ENCODE results near the gene CCDC40. TPM values are rescaled to one million over a fixed set of nuclear protein-coding genes. Genes with fewer than 3 reads are reported as not detected.
A peak's percentile ranks its signal among the peaks of the same experiment; 100 is the strongest.

The CCDC40 gene
- total RNA-seq, 1 donor: 8.3 TPM

- H3K27me3 ChIP-seq (ENCODE audit: insufficient read depth, low read length): no peaks in the 10 kb centered on the region
- peak; percentile 80 for DNase-seq (ENCODE audit: insufficient read length, low spot score, missing footprints)
- no peak overlapping the region for H3K27ac ChIP-seq (ENCODE audit: low read depth, low read length)
- peaks cover 46% of the 10 kb centered on the region for H3K79me2 ChIP-seq (ENCODE audit: insufficient read depth, low read length)
- H3K4me1 ChIP-seq (ENCODE audit: insufficient read depth, low read length): peaks cover 9% of the 10 kb centered on the region
- no peak overlapping the region for H3K4me2 ChIP-seq (ENCODE audit: insufficient read depth, low read length)
- H2AFZ ChIP-seq (ENCODE audit: low read length): no peak overlapping the region
- no peaks in the 10 kb centered on the region for H3K9me3 ChIP-seq (ENCODE audit: low read depth, low read length)
- no peaks in the 10 kb centered on the region for H3K36me3 ChIP-seq (ENCODE audit: insufficient read depth, low read length)
- H3K4me3 ChIP-seq (ENCODE audit: insufficient read depth, low read length): no peak overlapping the region
- TF ChIP-seq CTCF (IDR thresholded peaks at IDR 0.05; ENCODE audit: extremely low read depth, low read depth, low read length): no peak
- peaks cover 30% of the 10 kb centered on the region for H4K20me1 ChIP-seq (ENCODE audit: insufficient read depth, low read length)
Observed at GRCh38 chr17:80023481-80024205, 12.8 kb upstream of the CCDC40 start.

- Histone ChIP-seq H3K4me1 (ENCODE audit: insufficient read depth, low read length) (peaks cover 16% of the 10 kb centered on the region), H3K27ac (ENCODE audit: low read depth, low read length) (no peak overlapping the region), H4K20me1 (ENCODE audit: insufficient read depth, low read length) (peaks cover 33% of the 10 kb centered on the region), H3K9me3 (ENCODE audit: low read depth, low read length) (no peaks in the 10 kb centered on the region), H3K4me2 (ENCODE audit: insufficient read depth, low read length) (no peak overlapping the region), H3K36me3 (ENCODE audit: insufficient read depth, low read length) (no peaks in the 10 kb centered on the region), H2AFZ (ENCODE audit: low read length) (no peak overlapping the region), H3K4me3 (ENCODE audit: insufficient read depth, low read length) (no peak overlapping the region), H3K27me3 (ENCODE audit: insufficient read depth, low read length) (no peaks in the 10 kb centered on the region), H3K79me2 (ENCODE audit: insufficient read depth, low read length) (peaks cover 46% of the 10 kb centered on the region)
- peak; percentile 30 for DNase-seq (ENCODE audit: insufficient read length, low spot score, missing footprints)
- no peak for TF ChIP-seq CTCF (IDR thresholded peaks at IDR 0.05; ENCODE audit: extremely low read depth, low read depth, low read length)
Observed at GRCh38 chr17:80024206-80024972, 12.1 kb upstream of the CCDC40 start.

GRCh38 chr17:80025140-80025539 lies 11.3 kb upstream of the CCDC40 start:
- Histone ChIP-seq H3K27me3 (ENCODE audit: insufficient read depth, low read length) (no peaks in the 10 kb centered on the region), H3K9me3 (ENCODE audit: low read depth, low read length) (no peaks in the 10 kb centered on the region), H2AFZ (ENCODE audit: low read length) (no peak overlapping the region), H4K20me1 (ENCODE audit: insufficient read depth, low read length) (peaks cover 40% of the 10 kb centered on the region), H3K27ac (ENCODE audit: low read depth, low read length) (no peak overlapping the region), H3K79me2 (ENCODE audit: insufficient read depth, low read length) (peaks cover 49% of the 10 kb centered on the region), H3K4me3 (ENCODE audit: insufficient read depth, low read length) (no peak overlapping the region), H3K4me2 (ENCODE audit: insufficient read depth, low read length) (no peak overlapping the region), H3K36me3 (ENCODE audit: insufficient read depth, low read length) (no peaks in the 10 kb centered on the region), H3K4me1 (ENCODE audit: insufficient read depth, low read length) (peaks cover 23% of the 10 kb centered on the region)
- no peak for TF ChIP-seq CTCF (IDR thresholded peaks at IDR 0.05; ENCODE audit: extremely low read depth, low read depth, low read length)
- peak; percentile 55 for DNase-seq (ENCODE audit: insufficient read length, low spot score, missing footprints)

GRCh38 chr17:80025796-80026195 lies 10.6 kb upstream of the CCDC40 start:
- DNase-seq (ENCODE audit: insufficient read length, low spot score, missing footprints): peak; percentile 36
- Histone ChIP-seq H2AFZ (ENCODE audit: low read length) (no peak overlapping the region), H3K36me3 (ENCODE audit: insufficient read depth, low read length) (no peaks in the 10 kb centered on the region), H3K79me2 (ENCODE audit: insufficient read depth, low read length) (peaks cover 56% of the 10 kb centered on the region), H3K27me3 (ENCODE audit: insufficient read depth, low read length) (no peaks in the 10 kb centered on the region), H3K4me1 (ENCODE audit: insufficient read depth, low read length) (peaks cover 23% of the 10 kb centered on the region), H3K27ac (ENCODE audit: low read depth, low read length) (no peak overlapping the region), H3K4me2 (ENCODE audit: insufficient read depth, low read length) (no peak overlapping the region), H3K9me3 (ENCODE audit: low read depth, low read length) (no peaks in the 10 kb centered on the region), H3K4me3 (ENCODE audit: insufficient read depth, low read length) (no peak overlapping the region), H4K20me1 (ENCODE audit: insufficient read depth, low read length) (peaks cover 44% of the 10 kb centered on the region)
- no peak for TF ChIP-seq CTCF (IDR thresholded peaks at IDR 0.05; ENCODE audit: extremely low read depth, low read depth, low read length)
